ENCODE data around the gene CASP7.
A peak's percentile ranks its signal among the peaks of the same experiment; 100 is the strongest.
"Not testable (repeated sequence)": the region's sequence is repeated elsewhere in the genome, so short reads cannot be mapped to it uniquely, and the experiment has no call there.

The CASP7 gene

DNA sequence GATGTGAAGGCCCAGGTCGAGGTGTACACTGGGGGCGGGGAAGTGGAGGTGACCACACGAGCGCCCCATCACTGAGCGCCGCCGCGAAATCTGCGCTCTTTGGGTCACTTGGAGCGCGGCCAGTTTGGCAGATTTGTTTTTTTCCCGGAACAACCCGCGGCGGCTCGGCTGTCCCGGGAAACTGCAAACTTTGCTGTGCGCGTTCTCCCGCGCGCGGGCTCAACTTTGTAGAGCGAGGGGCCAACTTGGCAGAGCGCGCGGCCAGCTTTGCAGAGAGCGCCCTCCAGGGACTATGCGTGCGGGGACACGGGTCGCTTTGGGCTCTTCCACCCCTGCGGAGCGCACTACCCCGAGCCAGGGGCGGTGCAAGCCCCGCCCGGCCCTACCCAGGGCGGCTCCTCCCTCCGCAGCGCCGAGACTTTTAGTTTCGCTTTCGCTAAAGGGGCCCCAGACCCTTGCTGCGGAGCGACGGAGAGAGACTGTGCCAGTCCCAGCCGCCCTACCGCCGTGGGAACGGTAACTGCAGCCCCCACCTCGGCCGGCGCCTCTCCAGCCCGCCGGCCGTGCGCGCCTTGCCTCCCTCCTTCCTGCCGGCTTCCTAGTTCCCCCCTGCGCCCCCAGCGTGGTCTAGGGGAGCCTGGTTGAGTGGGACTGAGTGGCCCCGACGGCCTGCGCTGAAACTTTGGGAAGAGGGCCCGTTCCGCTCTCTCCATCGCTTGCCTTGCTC, at the start of gene CASP7:
CASP7 (plus strand) TSS at position 450 of the 727 bp plus-strand sequence. CDS start 17,582 bp downstream, outside the sequence.
- peak; percentile 55 to 59 for DNase-seq (ENCODE audit: low read depth in 2 of 2)

GRCh38 chr10:113630929-113631533, 48.7 kb upstream of the CASP7 start:
- no peak for DNase-seq (ENCODE audit: low read depth in 2 of 2)

DNA sequence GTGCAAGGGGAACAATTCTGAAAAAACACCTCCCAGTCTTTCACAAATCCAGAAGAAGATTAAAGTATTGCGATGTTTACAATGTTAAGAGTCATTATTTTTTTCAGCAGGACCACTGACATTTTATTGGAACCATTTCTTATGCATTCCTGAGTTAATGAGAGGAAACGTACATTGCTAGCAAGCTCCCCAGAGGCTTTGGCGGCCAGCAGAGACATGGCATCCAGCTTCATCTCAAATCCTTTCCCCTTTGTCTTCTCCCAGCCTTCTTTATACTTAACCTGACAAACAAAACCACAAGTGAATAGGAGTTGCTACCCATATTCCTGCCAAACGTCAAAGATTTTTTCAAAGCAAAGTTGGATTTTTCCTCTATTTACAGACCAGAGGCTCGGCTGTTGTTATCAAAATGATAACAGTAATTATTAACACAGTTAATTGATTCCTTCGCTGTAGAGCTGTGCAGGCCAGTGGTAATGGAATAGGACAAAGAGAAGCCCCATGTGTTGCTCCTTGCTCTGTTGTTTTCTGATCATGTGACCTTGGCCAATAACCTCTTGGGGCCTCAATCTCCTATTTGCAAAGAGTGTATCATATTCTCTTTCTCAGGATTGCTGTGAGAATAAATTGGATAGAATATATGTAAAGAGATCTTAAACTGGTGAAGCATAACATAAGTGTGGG, 47.9 kb upstream of the CASP7 start:
- DNase-seq (ENCODE audit: low read depth in 2 of 2), result no peak

DNA sequence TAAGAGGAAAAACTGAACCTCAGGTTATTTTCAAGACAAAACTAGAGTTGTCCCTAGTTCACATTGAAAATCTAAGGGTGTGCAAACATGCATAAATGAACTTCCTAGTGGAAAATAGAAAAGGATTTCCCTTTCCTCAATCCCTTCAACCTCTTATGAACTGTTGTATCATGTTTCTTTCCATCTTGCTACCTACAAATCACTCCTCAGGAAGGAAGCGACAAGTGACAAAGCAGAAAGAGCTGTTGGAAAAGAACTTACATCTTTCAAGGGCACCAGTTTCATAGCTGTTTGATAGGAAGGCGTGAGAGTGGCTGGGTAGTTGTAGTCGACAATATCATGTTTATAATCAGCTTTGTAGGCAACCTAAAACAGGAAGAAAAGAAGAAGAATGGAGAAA, 39.7 kb upstream of the CASP7 start:
- no peak for DNase-seq (ENCODE audit: low read depth in 2 of 2)

DNA sequence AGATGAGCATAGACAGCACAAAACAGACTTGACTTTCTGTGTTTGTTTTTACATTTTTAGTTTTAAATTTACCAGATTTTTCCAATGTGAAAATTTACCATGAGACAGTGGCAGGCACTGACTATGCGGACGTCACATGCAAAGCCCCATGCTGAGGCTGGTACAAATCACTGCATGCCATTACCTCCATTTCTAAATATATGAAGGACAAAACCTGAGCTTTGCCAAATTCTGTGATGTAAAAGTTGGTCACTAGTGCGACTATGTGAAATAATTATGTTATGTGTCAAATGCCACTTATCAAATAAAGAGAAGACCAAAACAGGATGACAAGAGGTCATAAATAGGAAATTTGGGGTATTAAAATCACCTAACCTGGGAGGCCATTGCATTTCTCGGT, 38.0 kb upstream of the CASP7 start:
- no peak for DNase-seq (ENCODE audit: low read depth in 2 of 2)

DNA sequence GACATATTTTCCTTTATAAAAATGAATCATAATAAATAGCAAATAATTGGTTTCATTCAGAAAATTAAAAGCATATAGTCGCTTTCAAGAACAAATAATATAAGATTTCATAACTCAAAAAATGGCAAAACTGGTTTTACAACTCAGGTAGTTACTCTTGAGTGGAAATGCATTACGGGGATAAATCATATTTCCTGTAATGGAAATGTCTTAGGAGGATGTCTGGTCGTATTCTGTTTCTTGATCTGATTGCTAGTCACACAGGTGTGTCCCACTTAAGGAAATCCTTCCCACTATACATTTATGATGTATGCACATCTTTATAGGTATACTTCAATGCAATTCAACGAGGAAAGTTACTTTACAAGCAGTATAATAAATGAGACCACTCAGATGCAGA, 36.5 kb upstream of the CASP7 start:
- DNase-seq (ENCODE audit: low read depth in 2 of 2), result no peak

DNA sequence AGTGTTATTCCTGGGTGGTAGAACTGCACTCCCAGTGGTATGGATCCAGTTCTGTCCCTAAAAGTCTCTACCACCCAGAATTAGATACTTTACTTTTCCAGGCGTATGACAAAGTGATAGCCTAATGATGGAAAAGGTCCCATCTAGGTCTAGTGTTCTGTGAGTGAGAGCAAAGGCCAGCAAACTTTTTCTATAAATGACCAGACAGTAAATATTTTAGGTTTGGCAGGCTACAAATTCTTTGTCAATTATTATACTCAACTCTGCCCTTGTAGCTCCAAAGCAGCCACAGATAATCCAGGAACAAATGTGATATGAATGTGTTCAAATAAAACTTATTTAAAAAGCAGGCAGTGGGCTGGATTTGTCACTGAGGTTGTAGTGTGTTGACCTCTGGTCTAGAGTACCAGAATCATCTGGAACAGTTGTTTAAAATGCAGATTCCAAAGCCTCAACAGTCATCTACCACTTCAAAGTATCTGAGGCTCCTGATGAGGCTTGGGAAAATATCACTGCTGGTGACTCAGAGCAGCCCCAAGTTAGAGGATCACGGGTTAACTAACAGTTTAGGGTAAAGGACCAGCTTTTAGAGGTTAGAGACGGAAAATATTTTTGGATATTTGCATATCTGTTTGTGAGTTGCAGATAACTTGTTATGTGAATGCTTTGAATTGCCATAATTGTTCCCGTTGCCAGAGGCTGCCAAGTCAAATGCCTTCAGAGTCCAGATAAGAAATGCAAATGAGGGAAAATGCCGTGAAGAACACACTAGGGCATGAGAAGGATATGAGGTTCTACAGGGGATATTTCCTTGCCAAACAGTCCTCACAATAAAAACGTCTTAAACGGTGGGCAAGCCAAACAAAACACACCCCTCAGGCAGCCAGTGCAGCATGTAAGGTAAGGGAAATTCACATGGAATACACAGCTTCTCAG, 35.3 kb upstream of the CASP7 start:
- no peak for DNase-seq (ENCODE audit: low read depth in 2 of 2)

GRCh38 chr10:113646336-113647201, 33.1 kb upstream of the CASP7 start:
- DNase-seq (ENCODE audit: low read depth in 2 of 2), result no peak

- DNase-seq (ENCODE audit: low read depth in 2 of 2), result no peak
Observed at GRCh38 chr10:113647812-113648211, 31.9 kb upstream of the CASP7 start.

GRCh38 chr10:113648478-113648877, 31.2 kb upstream of the CASP7 start:
- DNase-seq (ENCODE audit: low read depth in 2 of 2), result no peak

DNA sequence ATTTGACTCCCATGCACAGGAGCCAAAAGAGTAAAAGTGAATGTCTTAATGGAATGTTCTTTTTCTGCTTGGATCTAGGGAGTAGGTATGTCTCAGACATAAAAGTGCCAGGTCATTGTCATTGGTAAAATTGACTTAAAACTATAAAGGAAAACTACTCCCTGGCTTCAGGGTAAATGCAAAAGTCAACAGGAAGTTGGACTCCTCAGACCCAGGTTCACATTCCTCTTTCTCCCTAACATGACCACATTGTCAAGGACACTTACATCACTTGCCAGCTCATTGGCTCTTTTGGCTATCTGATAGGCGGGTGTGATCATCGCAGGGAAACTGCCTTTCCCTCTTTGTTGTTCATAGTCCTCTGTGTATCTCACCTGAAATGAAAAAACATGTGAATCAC, 29.5 kb upstream of the CASP7 start:
- DNase-seq (ENCODE audit: low read depth in 2 of 2), result no peak

- no peak for DNase-seq (ENCODE audit: low read depth in 2 of 2)
Observed at GRCh38 chr10:113651021-113651420, 28.7 kb upstream of the CASP7 start.

GRCh38 chr10:113651898-113652297, 27.8 kb upstream of the CASP7 start:
- DNase-seq (ENCODE audit: low read depth in 2 of 2), result no peak

GRCh38 chr10:113652456-113652855, 27.3 kb upstream of the CASP7 start:
- not testable (repeated sequence) for DNase-seq (ENCODE audit: low read depth in 2 of 2)

GRCh38 chr10:113656896-113657295, 22.8 kb upstream of the CASP7 start:
- no peak for DNase-seq (ENCODE audit: low read depth in 2 of 2)

DNA sequence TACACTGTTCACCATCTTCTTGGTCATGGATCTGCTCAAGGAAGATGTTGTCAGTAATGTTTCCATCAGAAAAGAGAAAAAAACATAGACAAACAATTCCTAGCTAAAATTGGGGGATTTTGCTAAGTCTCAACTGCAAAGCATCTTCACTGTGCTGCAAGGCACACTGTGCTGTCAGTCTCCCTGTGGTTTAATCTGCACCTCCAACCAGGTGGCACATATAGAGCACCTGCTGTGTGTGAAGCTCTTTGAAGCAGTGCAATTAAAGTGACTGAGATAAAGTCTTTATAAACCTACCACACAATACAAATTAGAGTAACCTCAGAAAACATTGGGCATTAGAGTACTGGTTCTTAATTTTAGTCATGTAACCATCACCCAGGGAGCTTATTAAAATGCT, 22.2 kb upstream of the CASP7 start:
- no peak for DNase-seq (ENCODE audit: low read depth in 2 of 2)

DNA sequence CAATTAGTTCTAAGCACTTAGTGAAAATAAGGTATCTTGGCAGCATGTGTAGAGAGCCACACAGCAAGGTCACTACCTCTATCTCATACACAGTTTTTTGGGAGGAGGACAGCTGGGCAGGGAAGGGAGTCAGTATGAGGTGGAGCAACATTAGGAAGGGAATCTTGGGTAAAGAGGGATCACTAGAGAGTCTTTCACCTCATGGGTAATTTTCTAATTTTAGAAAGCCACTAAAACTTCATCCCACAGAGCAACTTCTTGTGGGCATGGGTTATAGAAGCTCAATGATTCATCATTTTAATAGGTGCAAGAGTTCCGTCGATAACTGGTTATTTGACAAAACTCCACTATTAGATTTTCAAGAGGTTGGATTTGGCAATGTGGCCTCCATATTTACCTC, 18.4 kb upstream of the CASP7 start:
- no peak for DNase-seq (ENCODE audit: low read depth in 2 of 2)

GRCh38 chr10:113663142-113663541, 16.6 kb upstream of the CASP7 start:
- no peak for DNase-seq (ENCODE audit: low read depth in 2 of 2)

GRCh38 chr10:113663908-113664307, 15.8 kb upstream of the CASP7 start, which contains the start of gene NRAP:
Gene NRAP, minus strand, starts transcription at chr10:113664041. Its CDS starts 159 bp downstream, at chr10:113663882.
- no peak for DNase-seq (ENCODE audit: low read depth in 2 of 2)

DNA sequence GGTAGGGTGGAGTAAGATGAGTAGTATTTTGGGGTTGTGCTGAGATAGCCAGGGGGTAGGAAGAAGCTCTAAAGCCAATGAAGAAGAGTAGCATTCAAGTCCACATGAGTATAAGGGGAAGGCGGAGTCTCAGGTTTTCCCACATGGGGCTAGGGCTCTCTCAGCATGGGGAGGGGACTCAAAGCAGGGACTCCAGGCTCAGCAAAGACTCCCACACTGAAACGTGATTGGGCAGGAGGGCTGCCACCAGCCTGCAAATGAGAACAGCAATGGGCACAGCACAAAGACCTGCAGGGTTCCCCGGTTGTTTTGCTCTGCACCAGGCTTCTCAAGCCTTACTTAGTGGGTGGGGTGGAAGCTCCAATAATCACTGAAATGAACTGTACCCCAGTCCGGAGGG, 14.4 kb upstream of the CASP7 start:
- no peak for DNase-seq (ENCODE audit: low read depth in 2 of 2)
